ENCODE measurements around the gene HOXA13. TPM values are rescaled to one million over a fixed set of nuclear protein-coding genes. Genes with fewer than 3 reads are reported as not detected.

HOXA13 gene
- total RNA-seq, 2 experiments from 2014 or later, result not detected

- POLR2A ChIA-PET, result interaction anchor here (1.3 kb wide), 1 partner anchor 20 kb away, joined by 3 read pairs; no protein-coding TSS in a partner anchor
- CTCF ChIA-PET, result interaction anchor here (0.8 to 1.2 kb wide), 3 partner anchors 12 to 38 kb away, joined by 4 read pairs; partner anchors contain the start of gene HOXA11
- Mint-ChIP-seq H3K27ac (no peak overlapping the region), H3K9me3 (no peaks in the 10 kb centered on the region), H3K4me3 (peak overlapping the region; percentile 17), H3K36me3 (ENCODE audit: low read depth) (no peaks in the 10 kb centered on the region), H3K27me3 (peaks cover 83% of the 10 kb centered on the region), H3K4me1 (peaks cover 32% of the 10 kb centered on the region)
- no peak for DNase-seq
Measured at GRCh38 chr7:27198871-27199801, 755 bp downstream of the HOXA13 start.

- Mint-ChIP-seq H3K4me3 (peak overlapping the region; percentile 1), H3K36me3 (ENCODE audit: low read depth) (no peaks in the 10 kb centered on the region), H3K27ac (no peak overlapping the region), H3K27me3 (peaks cover 83% of the 10 kb centered on the region), H3K9me3 (no peaks in the 10 kb centered on the region), H3K4me1 (peaks cover 34% of the 10 kb centered on the region)
- ChIA-PET CTCF (interaction anchor here (0.9 to 1.2 kb wide), 2 partner anchors 14 to 37 kb away, joined by 4 read pairs; partner anchors contain the start of gene HOXA11), POLR2A (interaction anchor here (1.3 kb wide), 1 partner anchor 21 kb away, joined by 3 read pairs; no protein-coding TSS in a partner anchor)
- DNase-seq, result no peak
Measured at GRCh38 chr7:27198138-27198841, 1.6 kb downstream of the HOXA13 start.

GRCh38 chr7:27197137-27198042, 2.5 kb downstream of the HOXA13 start:
- no peak for DNase-seq
- H3K36me3 Mint-ChIP-seq (ENCODE audit: low read depth), result no peaks in the 10 kb centered on the region
- POLR2A ChIA-PET, result no interaction called here
- no peak overlapping the region for H3K27ac Mint-ChIP-seq
- CTCF ChIA-PET, result no interaction called here
- no peaks in the 10 kb centered on the region for H3K9me3 Mint-ChIP-seq
- peaks cover 83% of the 10 kb centered on the region for H3K27me3 Mint-ChIP-seq
- H3K4me3 Mint-ChIP-seq, result no peak overlapping the region
- H3K4me1 Mint-ChIP-seq, result peaks cover 34% of the 10 kb centered on the region

GRCh38 chr7:27196287-27196767, 3.6 kb downstream of the HOXA13 start:
- DNase-seq, result peak; percentile 81
- H3K4me3 Mint-ChIP-seq, result no peak overlapping the region
- H3K36me3 Mint-ChIP-seq (ENCODE audit: low read depth), result no peaks in the 10 kb centered on the region
- ChIA-PET CTCF (interaction anchor here (0.5 to 2.8 kb wide), 48 partner anchors 8 to 901 kb away, joined by 3 to 26 read pairs (median 4); partner anchors contain the start of genes EVX1 and HOXA11), POLR2A (no interaction called here)
- no peaks in the 10 kb centered on the region for H3K9me3 Mint-ChIP-seq
- H3K27me3 Mint-ChIP-seq, result peaks cover 82% of the 10 kb centered on the region
- H3K4me1 Mint-ChIP-seq, result peaks cover 28% of the 10 kb centered on the region
- no peak overlapping the region for H3K27ac Mint-ChIP-seq

GRCh38 chr7:27194686-27195379, 5.1 kb downstream of the HOXA13 start:
- ChIA-PET CTCF (interaction anchor here (1.5 to 2.8 kb wide), 10 partner anchors 9 to 902 kb away, joined by 5 to 26 read pairs (median 10); partner anchors contain the start of gene HOXA11), POLR2A (interaction anchor here (0.8 kb wide), 1 partner anchor 32 kb away, joined by 3 read pairs; no protein-coding TSS in a partner anchor)

GRCh38 chr7:27194002-27194352, 5.9 kb downstream of the HOXA13 start:
- H3K4me1 Mint-ChIP-seq, result peaks cover 20% of the 10 kb centered on the region
- ChIA-PET CTCF (interaction anchor here (2.8 kb wide), 1 partner anchor 15 kb away, joined by 17 read pairs; no protein-coding TSS in a partner anchor), POLR2A (no interaction called here)
- H3K27me3 Mint-ChIP-seq, result peaks cover 89% of the 10 kb centered on the region
- H3K27ac Mint-ChIP-seq, result no peak overlapping the region
- no peak overlapping the region for H3K4me3 Mint-ChIP-seq
- DNase-seq, result no peak
- H3K9me3 Mint-ChIP-seq, result no peaks in the 10 kb centered on the region
- H3K36me3 Mint-ChIP-seq (ENCODE audit: low read depth), result no peaks in the 10 kb centered on the region

More at GRCh38 chr7:27194686-27195379, 5.1 kb downstream of the HOXA13 start:
- no peak overlapping the region for H3K4me3 Mint-ChIP-seq
- no peaks in the 10 kb centered on the region for H3K36me3 Mint-ChIP-seq (ENCODE audit: low read depth)
- H3K9me3 Mint-ChIP-seq, result no peaks in the 10 kb centered on the region
- no peak for DNase-seq
- peaks cover 17% of the 10 kb centered on the region for H3K4me1 Mint-ChIP-seq
- no peak overlapping the region for H3K27ac Mint-ChIP-seq
- H3K27me3 Mint-ChIP-seq, result peaks cover 85% of the 10 kb centered on the region

- Mint-ChIP-seq H3K36me3 (ENCODE audit: low read depth) (no peaks in the 10 kb centered on the region), H3K27me3 (peaks cover 89% of the 10 kb centered on the region), H3K4me3 (no peak overlapping the region), H3K9me3 (no peaks in the 10 kb centered on the region), H3K4me1 (peaks cover 22% of the 10 kb centered on the region), H3K27ac (no peak overlapping the region)
- ChIA-PET CTCF (no interaction called here), POLR2A (no interaction called here)
- no peak for DNase-seq
Measured at GRCh38 chr7:27193335-27194001, 6.4 kb downstream of the HOXA13 start.

- no peak overlapping the region for H3K4me3 Mint-ChIP-seq
- no peaks in the 10 kb centered on the region for H3K9me3 Mint-ChIP-seq
- peaks cover 89% of the 10 kb centered on the region for H3K27me3 Mint-ChIP-seq
- no peak for DNase-seq
- ChIA-PET CTCF (no interaction called here), POLR2A (no interaction called here)
- no peak overlapping the region for H3K27ac Mint-ChIP-seq
- peaks cover 25% of the 10 kb centered on the region for H3K4me1 Mint-ChIP-seq
- no peaks in the 10 kb centered on the region for H3K36me3 Mint-ChIP-seq (ENCODE audit: low read depth)
Measured at GRCh38 chr7:27192546-27193334, 7.2 kb downstream of the HOXA13 start.

- no peak overlapping the region for H3K4me3 Mint-ChIP-seq
- H3K27ac Mint-ChIP-seq, result peak overlapping the region; percentile 21
- H3K27me3 Mint-ChIP-seq, result peaks cover 89% of the 10 kb centered on the region
- H3K9me3 Mint-ChIP-seq, result no peaks in the 10 kb centered on the region
- no peaks in the 10 kb centered on the region for H3K36me3 Mint-ChIP-seq (ENCODE audit: low read depth)
- POLR2A ChIA-PET, result no interaction called here
- CTCF ChIA-PET, result no interaction called here
- no peak for DNase-seq
- H3K4me1 Mint-ChIP-seq, result peaks cover 30% of the 10 kb centered on the region
Measured at GRCh38 chr7:27191833-27192545, 7.9 kb downstream of the HOXA13 start.

GRCh38 chr7:27191161-27191731, 8.6 kb downstream of the HOXA13 start:
- Mint-ChIP-seq H3K4me3 (no peak overlapping the region), H3K27ac (no peak overlapping the region), H3K4me1 (peaks cover 29% of the 10 kb centered on the region), H3K27me3 (peaks cover 92% of the 10 kb centered on the region), H3K9me3 (no peaks in the 10 kb centered on the region), H3K36me3 (ENCODE audit: low read depth) (no peaks in the 10 kb centered on the region)
- ChIA-PET POLR2A (no interaction called here), CTCF (interaction anchor here (1.8 kb wide), 1 partner anchor 13 kb away, joined by 5 read pairs; no protein-coding TSS in a partner anchor)
- no peak for DNase-seq

Measured in activated CD4-positive, alpha-beta memory T cell treated with anti-CD3 and anti-CD28 coated beads, Interleukin-2, amount 10 ng/mL, durations not matched to agents 7 days and 5 days (primary cell).